OCI-LY1 (cell line): ENCODE results near the gene LRP6.

Source experiments
- H2AFZ ChIP-seq: fragments of 200-600 bp; sonication (generic), shearing (Covaris generic); 2 replicates; pipeline ENCODE4 v1.6.0; 2014; ENCODE audit warnings: antibody characterized with exemption, mild to moderate bottlenecking, low read length
- H3F3A ChIP-seq: fragments of 200-600 bp; sonication (generic), shearing (Covaris generic); 2 replicates; pipeline ENCODE4 v1.6.0; 2014; ENCODE audit warnings: mild to moderate bottlenecking, antibody characterized with exemption, low read length, moderate library complexity; ENCODE audit not compliant: insufficient read depth
- H3K27ac ChIP-seq: fragments of 200-600 bp; sonication (generic); 2 replicates; pipeline ENCODE4 v1.5.1; 2014; ENCODE audit warnings: low read length, mixed run types, mild to moderate bottlenecking, low read depth; ENCODE audit not compliant: poor library complexity, severe bottlenecking
- H3K27me3 ChIP-seq: fragments of 200-600 bp; sonication (generic); 2 replicates; pipeline ENCODE4 v1.6.0; 2014; ENCODE audit warnings: antibody characterized with exemption, mild to moderate bottlenecking, low read length, moderate library complexity; ENCODE audit not compliant: insufficient read depth
- H3K36me3 ChIP-seq: fragments of 200-600 bp; sonication (generic); 2 replicates; pipeline ENCODE4 v1.6.1; 2014; ENCODE audit warnings: mild to moderate bottlenecking, antibody characterized with exemption, low read length, moderate library complexity, mixed read lengths; ENCODE audit not compliant: insufficient read depth
- H3K4me1 ChIP-seq: fragments of 200-600 bp; sonication (generic); 2 replicates; pipeline ENCODE4 v1.5.1; 2014; ENCODE audit warnings: mild to moderate bottlenecking, low read length, moderate library complexity; ENCODE audit not compliant: insufficient read depth, severe bottlenecking
- H3K4me2 ChIP-seq: fragments of 200-600 bp; sonication (generic), shearing (Covaris generic); 2 replicates; pipeline ENCODE4 v1.6.1; 2014; ENCODE audit warnings: low read length
- H3K4me3 ChIP-seq: fragments of 200-600 bp; sonication (generic); 2 replicates; pipeline ENCODE4 v1.5.1; 2014; ENCODE audit warnings: low read length, low read depth, mild to moderate bottlenecking, mixed read lengths; ENCODE audit not compliant: poor library complexity, severe bottlenecking
- H3K79me2 ChIP-seq: fragments of 200-600 bp; shearing (Covaris generic); 2 replicates; pipeline ENCODE4 v1.6.1; 2016; ENCODE audit warnings: mixed run types, low read length, mixed read lengths; ENCODE audit not compliant: insufficient read depth
- H3K9ac ChIP-seq: fragments of 200-600 bp; sonication (generic), shearing (Covaris generic); 2 replicates; pipeline ENCODE4 v1.6.1; 2014; ENCODE audit warnings: mild to moderate bottlenecking, low read length, mixed read lengths
- H3K9me2 ChIP-seq: fragments of 200-600 bp; sonication (generic), shearing (Covaris generic); 2 replicates; pipeline ENCODE4 v1.6.1; 2014; ENCODE audit warnings: low read depth, mild to moderate bottlenecking, low read length, mixed read lengths
- H3K9me3 ChIP-seq: fragments of 200-600 bp; shearing (Covaris generic); 2 replicates; pipeline ENCODE4 v1.6.1; 2014; ENCODE audit warnings: low read length, mixed read lengths
- H4K20me1 ChIP-seq: fragments of 200-600 bp; sonication (generic), shearing (Covaris generic); 2 replicates; pipeline ENCODE4 v1.6.0; 2016; ENCODE audit warnings: mild to moderate bottlenecking, low read length; ENCODE audit not compliant: insufficient read depth
- CTCF ChIP-seq: fragments of 200-600 bp; sonication (generic), shearing (Covaris generic); IDR thresholded peaks from 2 replicates; pipeline ENCODE4 v1.5.1; 2017; ENCODE audit warnings: mild to moderate bottlenecking, antibody characterized with exemption, low read length, moderate library complexity, mixed read lengths
- EZH2 ChIP-seq: fragments of 200-600 bp; sonication (generic), shearing (Covaris generic); IDR thresholded peaks from 2 replicates; pipeline ENCODE4 v1.8.0; 2017; ENCODE audit warnings: borderline replicate concordance, mixed run types, mild to moderate bottlenecking, antibody characterized with exemption, low read length, moderate library complexity, mixed read lengths

Gene LRP6

GRCh38 chr12:12190087-12190809 is 76.6 kb downstream of the LRP6 start:
- Histone ChIP-seq H3K27ac (no peak overlapping the region), H3K36me3 (no peaks in the 10 kb centered on the region), H3F3A (no peaks in the 10 kb centered on the region), H3K9me2 (no peaks in the 10 kb centered on the region), H2AFZ (no peak overlapping the region), H3K9me3 (no peaks in the 10 kb centered on the region), H3K4me1 (no peaks in the 10 kb centered on the region), H3K4me2 (no peak overlapping the region), H3K9ac (no peak overlapping the region), H4K20me1 (no peaks in the 10 kb centered on the region), H3K79me2 (no peaks in the 10 kb centered on the region), H3K27me3 (no peaks in the 10 kb centered on the region), H3K4me3 (no peak overlapping the region)
- TF ChIP-seq EZH2 (no peak), CTCF (no peak)

GRCh38 chr12:12185414-12185813 is 81.4 kb downstream of the LRP6 start:
- Histone ChIP-seq H3K4me1 (no peaks in the 10 kb centered on the region), H3F3A (no peaks in the 10 kb centered on the region), H3K9me3 (no peaks in the 10 kb centered on the region)

GRCh38 chr12:12182703-12183365 is 84.0 kb downstream of the LRP6 start:
- Histone ChIP-seq H3K9ac (no peak overlapping the region), H4K20me1 (no peaks in the 10 kb centered on the region), H3K27ac (no peak overlapping the region), H3K9me2 (no peaks in the 10 kb centered on the region), H3K27me3 (no peaks in the 10 kb centered on the region), H3K4me2 (no peak overlapping the region), H3K36me3 (no peaks in the 10 kb centered on the region), H3K4me1 (no peaks in the 10 kb centered on the region), H3K79me2 (no peaks in the 10 kb centered on the region), H3F3A (no peaks in the 10 kb centered on the region), H3K4me3 (no peak overlapping the region), H3K9me3 (no peaks in the 10 kb centered on the region), H2AFZ (no peak overlapping the region)
- TF ChIP-seq EZH2 (no peak), CTCF (no peak)

More at GRCh38 chr12:12185414-12185813, 81.4 kb downstream of the LRP6 start:
- no peak overlapping the region for H3K4me2 ChIP-seq
- no peak overlapping the region for H3K9ac ChIP-seq
- H3K27ac ChIP-seq, result no peak overlapping the region
- TF ChIP-seq EZH2, result no peak
- TF ChIP-seq CTCF, result no peak
- H3K36me3 ChIP-seq, result no peaks in the 10 kb centered on the region
- no peak overlapping the region for H3K4me3 ChIP-seq
- no peak overlapping the region for H2AFZ ChIP-seq
- no peaks in the 10 kb centered on the region for H3K27me3 ChIP-seq
- no peaks in the 10 kb centered on the region for H3K9me2 ChIP-seq
- no peaks in the 10 kb centered on the region for H4K20me1 ChIP-seq
- H3K79me2 ChIP-seq, result no peaks in the 10 kb centered on the region
